KMS-11 (cell line): ENCODE data around the gene NOXO1.
A peak's percentile ranks its signal among the peaks of the same experiment; 100 is the strongest.

Experiments
- H2AFZ ChIP-seq: fragments of 200-600 bp; sonication (generic); 2 replicates; pipeline ENCODE4 v1.6.1; 2016; ENCODE audit warnings: antibody characterized with exemption, mixed run types, low read depth
- H3K27ac ChIP-seq: fragments of 200-600 bp; sonication (generic); 2 replicates; pipeline ENCODE4 v1.6.1; 2016; ENCODE audit warnings: mild to moderate bottlenecking, mixed run types
- H3K27me3 ChIP-seq: fragments of 200-600 bp; sonication (generic); 2 replicates; pipeline ENCODE4 v1.6.1; 2017; ENCODE audit warnings: mild to moderate bottlenecking, low read depth, mixed run types, moderate library complexity; ENCODE audit not compliant: insufficient read depth
- H3K36me3 ChIP-seq: fragments of 200-600 bp; sonication (generic); 2 replicates; pipeline ENCODE4 v1.6.1; 2017; ENCODE audit warnings: mild to moderate bottlenecking, mixed run types; ENCODE audit not compliant: insufficient read depth
- H3K4me1 ChIP-seq: fragments of 200-600 bp; sonication (generic); 2 replicates; pipeline ENCODE4 v1.6.1; 2016; ENCODE audit warnings: mild to moderate bottlenecking, low read depth, mixed run types; ENCODE audit not compliant: poor library complexity, severe bottlenecking
- H3K4me2 ChIP-seq: fragments of 200-600 bp; sonication (generic); 2 replicates; pipeline ENCODE4 v1.7.0; 2016; ENCODE audit warnings: mild to moderate bottlenecking, mixed run types
- H3K4me3 ChIP-seq: fragments of 200-600 bp; sonication (generic); IDR thresholded peaks from 2 replicates; pipeline ENCODE4 v1.6.1; 2017; ENCODE audit warnings: low read depth, low read length, mixed read lengths; ENCODE audit not compliant: insufficient read depth
- H3K79me2 ChIP-seq: fragments of 200-600 bp; sonication (generic); 2 replicates; pipeline ENCODE4 v1.6.1; 2016; ENCODE audit warnings: low read depth, mixed run types; ENCODE audit not compliant: insufficient read depth
- H3K9ac ChIP-seq: fragments of 200-600 bp; sonication (generic); 2 replicates; pipeline ENCODE4 v1.6.1; 2016; ENCODE audit warnings: mild to moderate bottlenecking, mixed run types
- H4K20me1 ChIP-seq: fragments of 200-600 bp; sonication (generic); 2 replicates; pipeline ENCODE4 v1.6.1; 2016; ENCODE audit warnings: mild to moderate bottlenecking, mixed run types; ENCODE audit not compliant: insufficient read depth
- TF ChIP-seq, protein P1 (sequence below): fragments of 200-600 bp; sonication (generic); conservative IDR thresholded peaks from 2 replicates; pipeline ENCODE4 v1.6.1; 2017; ENCODE audit warnings: low read depth, mild to moderate bottlenecking, antibody characterized with exemption, low read length, moderate library complexity, mixed read lengths

The NOXO1 gene

DNA sequence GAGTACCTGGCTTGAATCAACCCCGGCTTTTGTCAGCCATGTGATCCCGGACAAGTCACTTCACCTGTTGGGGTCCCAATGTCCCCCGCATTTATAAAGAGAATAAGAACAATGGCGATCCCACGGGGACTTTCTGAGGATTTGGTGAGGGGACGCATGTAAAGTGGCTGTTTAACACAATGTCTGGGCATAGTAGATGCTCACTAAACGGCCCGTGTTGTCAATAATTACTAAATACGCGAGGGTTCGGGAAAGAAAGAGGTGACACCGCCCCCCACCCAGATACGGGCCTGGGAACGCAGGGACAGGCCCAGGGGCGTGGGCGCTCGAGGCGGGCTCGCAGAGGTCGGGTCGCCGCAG is 10.3 kb upstream of the NOXO1 start:
- H4K20me1 ChIP-seq = no peaks in the 10 kb centered on the region
- H3K27ac ChIP-seq = no peak overlapping the region
- TF ChIP-seq, protein P1, sequence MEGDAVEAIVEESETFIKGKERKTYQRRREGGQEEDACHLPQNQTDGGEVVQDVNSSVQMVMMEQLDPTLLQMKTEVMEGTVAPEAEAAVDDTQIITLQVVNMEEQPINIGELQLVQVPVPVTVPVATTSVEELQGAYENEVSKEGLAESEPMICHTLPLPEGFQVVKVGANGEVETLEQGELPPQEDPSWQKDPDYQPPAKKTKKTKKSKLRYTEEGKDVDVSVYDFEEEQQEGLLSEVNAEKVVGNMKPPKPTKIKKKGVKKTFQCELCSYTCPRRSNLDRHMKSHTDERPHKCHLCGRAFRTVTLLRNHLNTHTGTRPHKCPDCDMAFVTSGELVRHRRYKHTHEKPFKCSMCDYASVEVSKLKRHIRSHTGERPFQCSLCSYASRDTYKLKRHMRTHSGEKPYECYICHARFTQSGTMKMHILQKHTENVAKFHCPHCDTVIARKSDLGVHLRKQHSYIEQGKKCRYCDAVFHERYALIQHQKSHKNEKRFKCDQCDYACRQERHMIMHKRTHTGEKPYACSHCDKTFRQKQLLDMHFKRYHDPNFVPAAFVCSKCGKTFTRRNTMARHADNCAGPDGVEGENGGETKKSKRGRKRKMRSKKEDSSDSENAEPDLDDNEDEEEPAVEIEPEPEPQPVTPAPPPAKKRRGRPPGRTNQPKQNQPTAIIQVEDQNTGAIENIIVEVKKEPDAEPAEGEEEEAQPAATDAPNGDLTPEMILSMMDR = no peak
- H3K36me3 ChIP-seq = no peaks in the 10 kb centered on the region
- no peak overlapping the region for H2AFZ ChIP-seq
- no peaks in the 10 kb centered on the region for H3K79me2 ChIP-seq
- H3K4me2 ChIP-seq = peak overlapping the region; percentile 31; the same call in 1 of the 2 replicates
- H3K27me3 ChIP-seq = peaks cover 5% of the 10 kb centered on the region
- H3K4me3 ChIP-seq = no peak overlapping the region
- peaks cover 23% of the 10 kb centered on the region for H3K4me1 ChIP-seq
- no peak overlapping the region for H3K9ac ChIP-seq

DNA sequence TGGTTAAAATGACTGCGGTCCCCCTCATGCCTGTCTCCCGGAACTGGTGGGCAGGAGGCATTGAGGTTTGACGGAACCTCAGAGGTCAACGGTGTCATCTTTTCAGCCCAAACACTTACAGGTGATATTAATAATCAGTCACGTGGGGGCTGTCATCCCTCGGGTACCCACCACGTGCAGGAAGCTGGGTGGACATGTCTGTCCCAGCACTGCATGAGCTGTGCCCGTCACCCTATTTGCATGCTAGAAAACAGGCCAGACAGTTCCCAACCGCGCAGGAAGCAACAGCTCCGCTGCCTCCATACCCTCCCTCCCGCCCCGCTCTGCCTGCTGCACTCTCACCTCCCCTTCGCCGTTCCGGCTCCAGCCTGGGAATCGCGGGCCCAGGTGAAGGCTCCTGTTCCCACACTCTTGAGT is 9.9 kb upstream of the NOXO1 start:
- H3K27me3 ChIP-seq = peaks cover 5% of the 10 kb centered on the region
- no peaks in the 10 kb centered on the region for H3K79me2 ChIP-seq
- H4K20me1 ChIP-seq = no peaks in the 10 kb centered on the region
- H2AFZ ChIP-seq = no peak overlapping the region
- TF ChIP-seq, protein P1 = no peak
- H3K4me2 ChIP-seq = peak overlapping the region; percentile 47; the same call in 1 of the 2 replicates
- no peak overlapping the region for H3K9ac ChIP-seq
- H3K36me3 ChIP-seq = no peaks in the 10 kb centered on the region
- H3K4me1 ChIP-seq = peaks cover 23% of the 10 kb centered on the region
- H3K27ac ChIP-seq = no peak overlapping the region
- H3K4me3 ChIP-seq = no peak overlapping the region

DNA sequence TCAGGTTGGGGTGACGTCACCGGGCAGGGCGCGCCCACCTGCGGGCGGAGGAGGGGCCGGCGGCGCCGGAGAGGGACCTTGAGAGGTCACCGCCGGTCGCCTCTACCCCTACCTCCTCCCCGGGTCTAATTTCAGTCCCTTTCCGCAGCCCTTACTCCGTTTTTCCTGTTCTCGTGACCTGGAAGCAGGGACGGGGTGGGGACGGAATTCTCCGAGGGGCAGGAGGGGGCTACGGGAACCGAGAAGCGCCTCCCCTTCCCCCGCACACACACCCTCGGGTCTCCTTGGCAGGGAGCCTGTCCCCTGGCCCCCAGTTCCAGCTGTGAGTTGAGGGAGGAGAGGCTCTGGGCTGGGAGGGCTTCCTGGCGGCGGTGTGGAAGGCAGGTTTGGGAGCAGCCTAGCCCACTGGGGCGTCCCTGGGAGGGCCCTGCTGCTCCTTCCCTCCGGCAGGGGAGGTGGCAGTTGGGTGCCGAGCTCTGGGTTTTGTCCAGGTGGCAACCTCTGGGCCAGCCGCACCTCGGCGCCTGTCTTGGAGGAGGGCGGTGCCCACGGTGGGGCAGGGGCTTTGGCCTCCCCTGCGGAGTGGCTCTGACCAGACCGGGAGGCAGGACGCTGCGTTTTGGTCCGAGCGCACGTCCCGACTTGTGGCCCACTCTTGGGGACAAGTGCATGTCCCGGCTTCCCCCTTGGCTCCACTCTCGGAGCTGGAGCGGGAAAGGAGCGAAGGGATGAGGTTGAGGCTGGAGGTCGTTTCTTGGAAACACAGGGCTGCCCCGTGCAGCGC is 9.3 kb upstream of the NOXO1 start:
- H3K4me1 ChIP-seq = peaks cover 24% of the 10 kb centered on the region
- peak overlapping the region; percentile 50 for H2AFZ ChIP-seq
- H3K9ac ChIP-seq = no peak overlapping the region

DNA sequence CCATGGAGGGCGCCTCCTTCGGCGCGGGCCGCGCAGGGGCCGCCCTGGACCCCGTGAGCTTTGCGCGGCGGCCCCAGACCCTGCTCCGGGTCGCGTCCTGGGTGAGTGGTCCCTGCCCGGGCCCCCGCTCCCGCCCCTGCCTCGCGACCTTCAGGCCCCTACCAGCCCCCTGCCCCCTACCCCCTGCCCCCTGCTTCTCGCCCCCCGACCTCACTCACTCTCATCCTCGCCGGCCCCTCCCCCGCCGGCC is 8.8 kb upstream of the NOXO1 start:
- H3K27ac ChIP-seq = no peak overlapping the region
- H3K36me3 ChIP-seq = no peaks in the 10 kb centered on the region
- H3K79me2 ChIP-seq = no peaks in the 10 kb centered on the region
- H3K9ac ChIP-seq = no peak overlapping the region
- peaks cover 29% of the 10 kb centered on the region for H3K4me1 ChIP-seq
- H2AFZ ChIP-seq = no peak overlapping the region
- peaks cover 5% of the 10 kb centered on the region for H3K27me3 ChIP-seq
- H3K4me2 ChIP-seq = peak overlapping the region; percentile 47; the same call in 1 of the 2 replicates
- no peak overlapping the region for H3K4me3 ChIP-seq
- no peaks in the 10 kb centered on the region for H4K20me1 ChIP-seq
- TF ChIP-seq, protein P1 = no peak

More for the DNA sequence above, 9.3 kb upstream of the NOXO1 start:
- no peaks in the 10 kb centered on the region for H3K36me3 ChIP-seq
- no peak overlapping the region for H3K4me3 ChIP-seq
- no peaks in the 10 kb centered on the region for H3K79me2 ChIP-seq
- peak overlapping the region; percentile 47 for H3K4me2 ChIP-seq
- peaks cover 5% of the 10 kb centered on the region for H3K27me3 ChIP-seq
- H4K20me1 ChIP-seq = no peaks in the 10 kb centered on the region
- no peak overlapping the region for H3K27ac ChIP-seq
- TF ChIP-seq, protein P1 = no peak
